Calu3 (cell line): ENCODE results near the gene CERT1. TPM values are rescaled to one million over a fixed set of nuclear protein-coding genes. Genes with fewer than 3 reads are reported as not detected.

Experiments
- BruUV-seq: library from RNA; stranded (reverse); fragments of 400-500 nt; replicated peaks from 2 replicates; lab custom pipeline; 2021; lab: Mats Ljungman, UMichigan
- CTCF ChIA-PET: fragments of 300-600 bp; sonication (Branson Sonifier 250); formaldehyde crosslinking; loops from one replicate; lab custom pipeline; 2022; ENCODE audit warnings: antibody characterized with exemption; lab: Charles Lee
- DNase-seq: peaks from one replicate; pipeline ENCODE4 v3.0.0; 2022
- H3K27ac Mint-ChIP-seq: one replicate; pipeline ENCODE4 v1.8.0; 2022; ENCODE audit warnings: mixed read lengths; ENCODE audit not compliant: unreplicated experiment
- H3K27me3 Mint-ChIP-seq: one replicate; pipeline ENCODE4 v1.8.0; 2022; ENCODE audit warnings: mixed read lengths; ENCODE audit not compliant: unreplicated experiment
- H3K36me3 Mint-ChIP-seq: one replicate; pipeline ENCODE4 v1.8.0; 2022; ENCODE audit warnings: mild to moderate bottlenecking, moderate library complexity, mixed read lengths; ENCODE audit not compliant: insufficient read depth, unreplicated experiment
- H3K4me1 Mint-ChIP-seq: one replicate; pipeline ENCODE4 v1.8.0; 2022; ENCODE audit warnings: mild to moderate bottlenecking, low read depth, mixed read lengths; ENCODE audit not compliant: unreplicated experiment
- H3K4me3 Mint-ChIP-seq: one replicate; pipeline ENCODE4 v1.8.0; 2022; ENCODE audit warnings: mild to moderate bottlenecking, low read depth, moderate library complexity, mixed read lengths; ENCODE audit not compliant: unreplicated experiment
- H3K9me3 Mint-ChIP-seq: one replicate; pipeline ENCODE4 v1.8.0; 2022; ENCODE audit warnings: low read depth, mixed read lengths; ENCODE audit not compliant: unreplicated experiment
- intact Hi-C: fragments of 100-400 bp; cut with micrococcal nuclease; formaldehyde crosslinking; loops from one replicate; pipeline ENCODE4 v1.10.0; 2022; ENCODE audit not compliant: unreplicated experiment
- total RNA-seq: library from RNA; stranded (reverse); gene quantifications from 2 replicates; pipeline ENCODE4 v1.2.3, GENCODE V29; 2022
- TF ChIP-seq, protein P1 (sequence below): fragments of 200-600 bp; IDR thresholded peaks from one replicate; pipeline ENCODE4 v1.8.0; 2022; ENCODE audit warnings: antibody characterized with exemption; ENCODE audit not compliant: unreplicated experiment

CERT1 gene
- total RNA-seq, 1 experiment from 2014 or later = 63.4 TPM

DNA sequence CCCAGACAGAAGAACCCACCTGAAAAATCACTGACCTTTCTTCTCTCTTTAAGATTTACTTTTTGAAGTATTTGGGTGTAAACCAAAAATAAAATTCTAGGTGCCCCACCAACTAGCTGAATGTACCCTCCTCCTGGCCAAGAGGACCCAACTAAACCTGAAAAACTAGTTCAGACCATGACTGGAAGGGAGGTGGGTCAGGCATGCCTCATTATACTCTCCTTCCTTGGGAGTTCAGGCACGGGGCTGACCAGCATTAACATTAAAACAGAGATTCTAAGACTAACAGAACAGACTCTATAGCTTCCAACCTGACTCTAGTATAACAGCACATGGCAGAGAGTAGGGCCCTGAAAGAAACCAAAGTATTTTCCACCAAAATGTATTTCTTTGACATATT lies 61.4 kb downstream of the CERT1 start:
- CTCF ChIA-PET = interaction anchor here (1.2 kb wide), 1 partner anchor 24 kb away, joined by 3 read pairs; no protein-coding TSS in a partner anchor
- DNase-seq = no peak
- TF ChIP-seq, protein P1, sequence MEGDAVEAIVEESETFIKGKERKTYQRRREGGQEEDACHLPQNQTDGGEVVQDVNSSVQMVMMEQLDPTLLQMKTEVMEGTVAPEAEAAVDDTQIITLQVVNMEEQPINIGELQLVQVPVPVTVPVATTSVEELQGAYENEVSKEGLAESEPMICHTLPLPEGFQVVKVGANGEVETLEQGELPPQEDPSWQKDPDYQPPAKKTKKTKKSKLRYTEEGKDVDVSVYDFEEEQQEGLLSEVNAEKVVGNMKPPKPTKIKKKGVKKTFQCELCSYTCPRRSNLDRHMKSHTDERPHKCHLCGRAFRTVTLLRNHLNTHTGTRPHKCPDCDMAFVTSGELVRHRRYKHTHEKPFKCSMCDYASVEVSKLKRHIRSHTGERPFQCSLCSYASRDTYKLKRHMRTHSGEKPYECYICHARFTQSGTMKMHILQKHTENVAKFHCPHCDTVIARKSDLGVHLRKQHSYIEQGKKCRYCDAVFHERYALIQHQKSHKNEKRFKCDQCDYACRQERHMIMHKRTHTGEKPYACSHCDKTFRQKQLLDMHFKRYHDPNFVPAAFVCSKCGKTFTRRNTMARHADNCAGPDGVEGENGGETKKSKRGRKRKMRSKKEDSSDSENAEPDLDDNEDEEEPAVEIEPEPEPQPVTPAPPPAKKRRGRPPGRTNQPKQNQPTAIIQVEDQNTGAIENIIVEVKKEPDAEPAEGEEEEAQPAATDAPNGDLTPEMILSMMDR = no peak
- BruUV-seq = no TSS peak
- no peak overlapping the region for H3K4me3 Mint-ChIP-seq
- H3K4me1 Mint-ChIP-seq = peaks cover 20% of the 10 kb centered on the region
- H3K27ac Mint-ChIP-seq = no peak overlapping the region
- H3K9me3 Mint-ChIP-seq = no peaks in the 10 kb centered on the region
- peaks cover 5% of the 10 kb centered on the region for H3K36me3 Mint-ChIP-seq
- intact Hi-C loops = no loop called here
- no peaks in the 10 kb centered on the region for H3K27me3 Mint-ChIP-seq

DNA sequence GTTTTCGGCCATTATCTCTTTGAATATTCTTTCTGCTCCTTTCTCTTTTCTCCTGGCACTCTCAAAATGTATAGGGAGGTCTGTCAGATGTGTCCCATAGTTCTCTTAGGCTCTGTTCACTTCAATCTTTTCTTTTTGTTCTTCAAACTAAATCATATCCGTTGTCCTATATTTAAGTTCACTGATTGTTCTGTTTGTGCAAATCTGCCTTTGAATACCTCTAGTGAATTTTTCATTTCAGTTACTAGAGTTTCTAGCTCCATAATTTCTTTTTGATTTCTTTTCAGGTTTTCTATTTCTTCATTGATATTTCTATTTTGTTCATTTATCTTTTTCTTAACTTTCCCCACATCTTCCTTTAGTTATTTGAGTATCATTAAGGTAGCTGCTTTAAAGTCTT lies 65.4 kb downstream of the CERT1 start:
- TF ChIP-seq, protein P1 = no peak
- no peak for DNase-seq
- peaks cover 6% of the 10 kb centered on the region for H3K9me3 Mint-ChIP-seq
- no peaks in the 10 kb centered on the region for H3K27me3 Mint-ChIP-seq
- CTCF ChIA-PET = no interaction called here
- intact Hi-C loops = no loop called here
- H3K4me1 Mint-ChIP-seq = peaks cover 16% of the 10 kb centered on the region
- no peak overlapping the region for H3K27ac Mint-ChIP-seq
- H3K36me3 Mint-ChIP-seq = peaks cover 11% of the 10 kb centered on the region
- H3K4me3 Mint-ChIP-seq = no peak overlapping the region
- BruUV-seq = no TSS peak

DNA sequence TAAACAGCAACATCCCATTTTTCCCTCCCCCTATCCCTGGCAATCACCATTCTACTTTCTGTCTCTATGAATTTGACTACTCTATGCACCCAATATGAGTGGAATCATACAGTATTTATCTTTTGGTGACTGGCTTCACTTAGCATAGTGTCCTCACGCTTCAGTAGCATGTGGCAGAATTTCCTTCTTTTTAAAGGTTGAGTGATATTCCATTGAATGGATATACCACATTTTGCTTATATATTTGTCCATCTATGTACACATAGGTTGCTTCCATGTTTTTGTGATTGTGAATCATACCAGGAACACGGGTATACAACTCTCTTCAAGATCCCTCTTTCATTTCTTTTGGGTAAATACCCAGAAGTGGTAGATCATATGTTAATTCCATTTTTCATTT lies 69.9 kb downstream of the CERT1 start:
- no peaks in the 10 kb centered on the region for H3K27me3 Mint-ChIP-seq

DNA sequence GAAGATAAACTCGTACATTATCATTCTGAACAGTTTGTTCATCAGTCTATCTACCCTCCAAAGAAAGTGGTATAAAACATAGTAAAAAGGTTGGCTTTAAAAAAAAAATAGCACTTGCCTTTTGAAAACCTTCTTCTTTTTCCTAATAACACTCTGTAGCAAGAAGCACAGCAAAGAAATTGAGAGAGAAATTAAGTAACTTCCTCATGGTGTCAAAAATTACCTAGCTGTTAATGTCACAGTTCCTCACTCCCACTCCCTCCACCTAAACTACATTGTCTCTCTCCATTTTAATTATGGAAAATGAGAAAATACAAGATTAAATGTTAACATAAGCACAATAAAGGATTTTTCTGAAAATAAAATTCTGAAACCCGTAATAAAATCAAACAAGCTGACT lies 72.2 kb downstream of the CERT1 start:
- Mint-ChIP-seq H3K4me1 (peaks cover 16% of the 10 kb centered on the region), H3K4me3 (no peak overlapping the region), H3K27ac (no peak overlapping the region), H3K9me3 (peaks cover 6% of the 10 kb centered on the region), H3K36me3 (peaks cover 6% of the 10 kb centered on the region), H3K27me3 (no peaks in the 10 kb centered on the region)
- TF ChIP-seq, protein P1 = no peak
- no peak for DNase-seq
- no TSS peak for BruUV-seq
- intact Hi-C loops = loop anchor here (2.0 to 10.0 kb wide), 2 partner anchors 36 to 126 kb away; no protein-coding TSS in a partner anchor
- CTCF ChIA-PET = no interaction called here

More for the DNA sequence above, 69.9 kb downstream of the CERT1 start:
- peaks cover 11% of the 10 kb centered on the region for H3K36me3 Mint-ChIP-seq
- TF ChIP-seq, protein P1 = no peak
- intact Hi-C loops = no loop called here
- no TSS peak for BruUV-seq
- H3K4me1 Mint-ChIP-seq = no peaks in the 10 kb centered on the region
- CTCF ChIA-PET = no interaction called here
- DNase-seq = no peak
- no peak overlapping the region for H3K4me3 Mint-ChIP-seq
- H3K9me3 Mint-ChIP-seq = peaks cover 6% of the 10 kb centered on the region
- no peak overlapping the region for H3K27ac Mint-ChIP-seq
